A204.1 (cell line): Measurements from ENCODE around the gene PCNX4.

Experiments
- FAIRE-seq: peaks from 2 replicates; lab custom pipeline; 2012; peaks lifted over from hg19 to GRCh38; lab: Jason Lieb, UNC

PCNX4 gene

GRCh38 chr14:60210703-60211102 lies 119.0 kb downstream of the PCNX4 start:
- no peak for FAIRE-seq

GRCh38 chr14:60211153-60211552 lies 119.4 kb downstream of the PCNX4 start:
- FAIRE-seq = no peak

GRCh38 chr14:60212503-60213371 lies 121.0 kb downstream of the PCNX4 start:
- FAIRE-seq = no peak

GRCh38 chr14:60214003-60214402 lies 122.3 kb downstream of the PCNX4 start:
- FAIRE-seq = no peak

GRCh38 chr14:60214415-60215126 lies 122.8 kb downstream of the PCNX4 start:
- no peak for FAIRE-seq

DNA sequence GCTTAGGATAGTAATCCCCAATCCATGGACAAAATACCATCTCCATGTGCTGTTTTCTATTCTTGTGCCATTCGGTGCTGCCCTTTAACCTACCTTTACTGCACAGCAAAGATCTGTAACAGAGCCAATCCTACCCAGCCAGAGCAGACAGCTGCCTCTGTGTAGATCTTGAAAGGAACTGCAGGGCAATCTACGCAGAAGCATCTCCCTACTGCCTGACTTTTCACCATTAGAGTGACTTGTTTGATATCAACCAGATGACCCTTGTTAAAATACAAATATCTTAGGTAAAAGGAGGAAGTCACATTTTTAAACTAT lies 123.4 kb downstream of the PCNX4 start:
- FAIRE-seq = no peak

DNA sequence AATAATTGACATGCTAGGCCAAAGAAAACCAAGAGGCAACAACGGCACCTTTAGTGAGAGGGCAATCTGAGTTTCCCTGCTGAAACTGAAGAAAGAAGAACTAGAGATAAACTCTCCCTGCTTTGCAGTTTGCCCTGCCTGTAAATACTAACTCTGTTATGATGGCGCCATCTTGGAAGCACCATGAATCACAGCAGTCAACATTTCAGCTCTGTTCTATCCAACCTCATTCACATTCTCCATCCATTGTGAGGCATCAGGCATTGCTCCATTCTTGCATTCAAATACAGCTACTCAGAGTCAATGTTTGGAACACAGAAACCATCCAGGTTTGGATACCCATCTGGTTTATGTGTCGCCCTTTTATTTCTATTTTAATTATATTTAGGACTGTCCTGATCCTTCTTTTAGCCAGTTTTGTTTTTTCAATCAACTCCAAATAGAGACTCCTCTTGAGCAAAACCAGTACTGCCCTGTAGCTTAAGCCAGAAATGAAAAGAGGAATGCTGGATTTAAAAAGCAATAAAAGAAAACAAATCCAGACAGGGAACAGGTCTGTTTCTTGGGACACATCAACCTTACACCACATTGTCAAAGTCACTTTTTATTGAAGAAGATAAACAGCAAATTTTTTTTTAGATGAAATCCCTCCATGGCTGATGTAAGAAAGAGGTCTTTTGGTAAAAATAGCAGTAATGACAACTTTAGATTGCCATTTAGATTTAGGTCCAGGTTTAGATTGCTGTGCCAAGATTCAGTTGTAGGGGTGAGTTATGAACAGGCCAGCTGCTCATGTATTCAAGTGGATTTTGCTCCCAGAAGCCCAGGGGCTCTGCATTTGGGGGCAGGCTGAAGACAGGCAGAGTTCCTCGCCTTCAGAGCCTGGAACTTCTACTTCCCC lies 124.0 kb downstream of the PCNX4 start:
- FAIRE-seq = no peak

- FAIRE-seq = no peak
Observed at GRCh38 chr14:60217713-60218112, 126.0 kb downstream of the PCNX4 start.
